ENCODE measurements around the gene ZBTB46.
"Not testable (repeated sequence)": the region's sequence is repeated elsewhere in the genome, so short reads cannot be mapped to it uniquely, and the experiment has no call there.

The ZBTB46 gene

GRCh38 chr20:63830841-63831588 is at the start of gene ZBTB46:
TSS of gene ZBTB46 (minus strand) at chr20:63831264. CDS start at chr20:63790757, 40,507 bp downstream.
- TF ChIP-seq CTCF (IDR thresholded peaks at IDR 0.05; ENCODE audit: extremely low read depth, missing control alignments): no peak
- peak; percentile 99 for DNase-seq (ENCODE audit: low spot score)

GRCh38 chr20:63878899-63879663 is 48.0 kb upstream of the ZBTB46 start:
- DNase-seq (ENCODE audit: low spot score): no peak
- no peak for TF ChIP-seq CTCF (IDR thresholded peaks at IDR 0.05; ENCODE audit: extremely low read depth, missing control alignments)

- DNase-seq (ENCODE audit: low spot score): no peak
- no peak for TF ChIP-seq CTCF (IDR thresholded peaks at IDR 0.05; ENCODE audit: extremely low read depth, missing control alignments)
Observed at GRCh38 chr20:63877755-63878470, 46.8 kb upstream of the ZBTB46 start.

- DNase-seq (ENCODE audit: low spot score): no peak
Observed at GRCh38 chr20:63876489-63877036, 45.5 kb upstream of the ZBTB46 start.

GRCh38 chr20:63874241-63874640 is 43.2 kb upstream of the ZBTB46 start:
- DNase-seq (ENCODE audit: low spot score): not testable (repeated sequence)

More at GRCh38 chr20:63876489-63877036, 45.5 kb upstream of the ZBTB46 start:
- no peak for TF ChIP-seq CTCF (IDR thresholded peaks at IDR 0.05; ENCODE audit: extremely low read depth, missing control alignments)

GRCh38 chr20:63873477-63873971 is 42.5 kb upstream of the ZBTB46 start:
- DNase-seq (ENCODE audit: low spot score): no peak
- TF ChIP-seq CTCF (IDR thresholded peaks at IDR 0.05; ENCODE audit: extremely low read depth, missing control alignments): no peak

- DNase-seq (ENCODE audit: low spot score): no peak
- no peak for TF ChIP-seq CTCF (IDR thresholded peaks at IDR 0.05; ENCODE audit: extremely low read depth, missing control alignments)
Observed at GRCh38 chr20:63868264-63868663, 37.2 kb upstream of the ZBTB46 start.

- DNase-seq (ENCODE audit: low spot score): not testable (repeated sequence)
Observed at GRCh38 chr20:63867042-63867441, 36.0 kb upstream of the ZBTB46 start.
